Endodermal cell (in vitro differentiated cells): Measurements from ENCODE around the gene CCDC69. TPM values are rescaled to one million over a fixed set of nuclear protein-coding genes. Genes with fewer than 3 reads are reported as not detected.

Source experiments
- DNase-seq: peaks from one replicate; pipeline ENCODE4 v3.0.0-alpha.2; 2017
- H3K27ac ChIP-seq: 2 replicates; pipeline ENCODE4 v1.5.1; 2013; ENCODE audit warnings: mild to moderate bottlenecking, low read depth, low read length, moderate library complexity
- H3K27me3 ChIP-seq: 2 replicates; pipeline ENCODE4 v1.6.1; 2013; ENCODE audit warnings: mild to moderate bottlenecking, low read length, moderate library complexity; ENCODE audit not compliant: insufficient read depth, control insufficient read depth, poor library complexity, severe bottlenecking
- H3K36me3 ChIP-seq: 2 replicates; pipeline ENCODE4 v1.7.0; 2013; ENCODE audit warnings: mild to moderate bottlenecking, low read length, moderate library complexity; ENCODE audit not compliant: control insufficient read depth, insufficient read depth
- H3K4me1 ChIP-seq: one replicate; pipeline ENCODE4 v1.7.0; 2013; ENCODE audit warnings: low read length; ENCODE audit not compliant: control insufficient read depth, insufficient read depth
- H3K4me3 ChIP-seq: 2 replicates; pipeline ENCODE4 v1.5.1; 2013; ENCODE audit warnings: mild to moderate bottlenecking, low read length, moderate library complexity
- H3K9ac ChIP-seq: 2 replicates; pipeline ENCODE4 v1.6.1; 2013; ENCODE audit warnings: mild to moderate bottlenecking, low read length, moderate library complexity; ENCODE audit not compliant: poor library complexity, severe bottlenecking; ENCODE audit errors: extremely low read depth
- H3K9me3 ChIP-seq: 2 replicates; pipeline ENCODE4 v1.6.1; 2013; ENCODE audit warnings: mild to moderate bottlenecking, low read length, moderate library complexity; ENCODE audit not compliant: control insufficient read depth
- H3K27ac Mint-ChIP-seq: 2 replicates; pipeline ENCODE4 v1.8.0; 2020; ENCODE audit warnings: mixed read lengths
- H3K27me3 Mint-ChIP-seq: 2 replicates; pipeline ENCODE4 v1.8.0; 2021; ENCODE audit warnings: mild to moderate bottlenecking, mixed read lengths; ENCODE audit not compliant: insufficient read depth
- H3K36me3 Mint-ChIP-seq: 2 replicates; pipeline ENCODE4 v1.8.0; 2020; ENCODE audit warnings: low read depth, mixed read lengths
- H3K4me1 Mint-ChIP-seq: 2 replicates; pipeline ENCODE4 v1.8.0; 2020; ENCODE audit warnings: mixed read lengths
- H3K4me3 Mint-ChIP-seq: 2 replicates; pipeline ENCODE4 v1.8.0; 2020; ENCODE audit warnings: mild to moderate bottlenecking, moderate library complexity, mixed read lengths
- H3K9me3 Mint-ChIP-seq: 2 replicates; pipeline ENCODE4 v1.8.0; 2020; ENCODE audit warnings: mild to moderate bottlenecking, mixed read lengths
- WGBS, 2 experiments: methylation state at CpG; one replicate each; pipeline versions ENCODE4 v1.1.5 to v1.1.7; 2013; ENCODE audit warnings: missing lambda C conversion rate in 2 of 2, mixed read lengths in 1 of 2; ENCODE audit not compliant: insufficient coverage in 1 of 2, insufficient read length in 1 of 2; 5-methylcytosine and 5-hydroxymethylcytosine counted together
- total RNA-seq, 2 donors: library from RNA; stranded (reverse); fragmentation: NEBNext Ultra II Directional in 1 of 2; extraction: Animal tissue kit (Norgen Biotek cat#: 25700) in 1 of 2; gene quantifications; 2 replicates in 1 of 2; 3 replicates in 1 of 2; pipeline ENCODE4 v1.2.1, GENCODE V29; 2021
- TF ChIP-seq, protein P1 (sequence below): fragments of 200-600 bp; sonication (generic); conservative IDR thresholded peaks from 2 replicates; pipeline ENCODE4 v1.5.0; 2021; ENCODE audit warnings: antibody characterized with exemption, mild to moderate bottlenecking

The CCDC69 gene
- total RNA-seq, 2 donors from 2014 or later: 4.4 to 6.4 TPM

- TF ChIP-seq, protein P1, sequence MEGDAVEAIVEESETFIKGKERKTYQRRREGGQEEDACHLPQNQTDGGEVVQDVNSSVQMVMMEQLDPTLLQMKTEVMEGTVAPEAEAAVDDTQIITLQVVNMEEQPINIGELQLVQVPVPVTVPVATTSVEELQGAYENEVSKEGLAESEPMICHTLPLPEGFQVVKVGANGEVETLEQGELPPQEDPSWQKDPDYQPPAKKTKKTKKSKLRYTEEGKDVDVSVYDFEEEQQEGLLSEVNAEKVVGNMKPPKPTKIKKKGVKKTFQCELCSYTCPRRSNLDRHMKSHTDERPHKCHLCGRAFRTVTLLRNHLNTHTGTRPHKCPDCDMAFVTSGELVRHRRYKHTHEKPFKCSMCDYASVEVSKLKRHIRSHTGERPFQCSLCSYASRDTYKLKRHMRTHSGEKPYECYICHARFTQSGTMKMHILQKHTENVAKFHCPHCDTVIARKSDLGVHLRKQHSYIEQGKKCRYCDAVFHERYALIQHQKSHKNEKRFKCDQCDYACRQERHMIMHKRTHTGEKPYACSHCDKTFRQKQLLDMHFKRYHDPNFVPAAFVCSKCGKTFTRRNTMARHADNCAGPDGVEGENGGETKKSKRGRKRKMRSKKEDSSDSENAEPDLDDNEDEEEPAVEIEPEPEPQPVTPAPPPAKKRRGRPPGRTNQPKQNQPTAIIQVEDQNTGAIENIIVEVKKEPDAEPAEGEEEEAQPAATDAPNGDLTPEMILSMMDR: no peak
- H3K27me3 ChIP-seq: no peaks in the 10 kb centered on the region
- H3K4me1 Mint-ChIP-seq: peaks cover 6% of the 10 kb centered on the region
- H3K4me3 Mint-ChIP-seq: no peak overlapping the region
- H3K27me3 Mint-ChIP-seq: no peaks in the 10 kb centered on the region
- no peak overlapping the region for H3K27ac ChIP-seq
- H3K9me3 ChIP-seq: no peaks in the 10 kb centered on the region
- no peak overlapping the region for H3K27ac Mint-ChIP-seq
- no peak overlapping the region for H3K9ac ChIP-seq
- no peaks in the 10 kb centered on the region for H3K36me3 Mint-ChIP-seq
- no peaks in the 10 kb centered on the region for H3K4me1 ChIP-seq
- H3K36me3 ChIP-seq: no peaks in the 10 kb centered on the region
- 80 to 88% methylated on average over 3 to 9 of the region's 9 CpGs for WGBS, 2 experiments
- H3K4me3 ChIP-seq: no peak overlapping the region
- H3K9me3 Mint-ChIP-seq: no peaks in the 10 kb centered on the region
- peak; percentile 82 for DNase-seq
Observed at GRCh38 chr5:151213803-151214613, 9.9 kb downstream of the CCDC69 start.

DNA sequence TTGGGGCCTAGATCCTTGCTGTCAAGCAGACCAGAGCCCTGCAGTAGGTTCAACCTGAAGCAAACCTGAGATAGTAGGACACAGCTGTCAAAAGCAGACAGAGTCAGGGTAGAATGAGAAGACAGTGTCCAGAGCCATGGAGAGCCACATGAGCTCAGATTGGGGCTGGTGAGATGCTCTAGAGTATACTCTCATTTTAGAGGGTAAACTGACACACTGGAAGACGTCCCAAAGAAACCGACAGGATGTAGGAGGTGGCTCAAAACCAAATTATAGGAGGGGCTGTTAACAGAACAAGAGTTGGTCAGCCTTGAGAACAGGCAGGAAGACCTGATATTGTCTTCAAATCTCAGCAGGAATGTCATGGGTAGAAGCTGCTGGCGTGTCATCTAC lies 11.5 kb downstream of the CCDC69 start:
- no peak overlapping the region for H3K4me3 Mint-ChIP-seq

GRCh38 chr5:151208481-151208914 lies 15.4 kb downstream of the CCDC69 start:
- TF ChIP-seq, protein P1: no peak
- no peaks in the 10 kb centered on the region for H3K9me3 Mint-ChIP-seq
- no peaks in the 10 kb centered on the region for H3K4me1 Mint-ChIP-seq
- 88% methylated on average over 5 of the region's 5 CpGs; no CpG with 5 or more reads in 1 of the 2 experiments for WGBS, 2 experiments
- H3K36me3 ChIP-seq: no peaks in the 10 kb centered on the region
- no peaks in the 10 kb centered on the region for H3K4me1 ChIP-seq
- H3K27me3 ChIP-seq: peaks cover 8% of the 10 kb centered on the region
- H3K4me3 Mint-ChIP-seq: no peak overlapping the region
- no peak overlapping the region for H3K4me3 ChIP-seq
- peaks cover 20% of the 10 kb centered on the region for H3K27me3 Mint-ChIP-seq
- DNase-seq: peak; percentile 27
- no peaks in the 10 kb centered on the region for H3K9me3 ChIP-seq
- no peaks in the 10 kb centered on the region for H3K36me3 Mint-ChIP-seq
- H3K27ac ChIP-seq: no peak overlapping the region
- H3K9ac ChIP-seq: no peak overlapping the region
- H3K27ac Mint-ChIP-seq: no peak overlapping the region

More for the DNA sequence above, 11.5 kb downstream of the CCDC69 start:
- 80 to 83% methylated on average over 3 of the region's 3 CpGs for WGBS, 2 experiments
- peaks cover 10% of the 10 kb centered on the region for H3K27me3 Mint-ChIP-seq
- H3K4me1 Mint-ChIP-seq: peaks cover 6% of the 10 kb centered on the region
- H3K9ac ChIP-seq: no peak overlapping the region
- no peaks in the 10 kb centered on the region for H3K27me3 ChIP-seq
- no peaks in the 10 kb centered on the region for H3K9me3 ChIP-seq
- no peak overlapping the region for H3K27ac Mint-ChIP-seq
- no peak overlapping the region for H3K4me3 ChIP-seq
- no peak overlapping the region for H3K27ac ChIP-seq
- H3K36me3 Mint-ChIP-seq: no peaks in the 10 kb centered on the region
- peak; percentile 22 for DNase-seq
- H3K4me1 ChIP-seq: no peaks in the 10 kb centered on the region
- TF ChIP-seq, protein P1: no peak
- H3K36me3 ChIP-seq: no peaks in the 10 kb centered on the region
- H3K9me3 Mint-ChIP-seq: no peaks in the 10 kb centered on the region
